ENCODE results near the gene CD34. TPM values are rescaled to one million over a fixed set of nuclear protein-coding genes. Genes with fewer than 3 reads are reported as not detected.

CD34 gene
- polyA plus RNA-seq, 3 donors from 2014 or later, result not detected

GRCh38 chr1:207922554-207922953 is 11.6 kb upstream of the CD34 start:
- Mint-ChIP-seq H3K9me3 (no peaks in the 10 kb centered on the region), H3K4me3 (no peak overlapping the region), H3K36me3 (peaks cover 0 to 4% (median 0%) of the 10 kb centered on the region in 3 donors), H3K27me3 (ENCODE audit: low read depth in 3 of 3) (peaks cover 5 to 12% (median 10%) of the 10 kb centered on the region in 3 donors), H3K27ac (no peak overlapping the region), H3K4me1 (no peaks in the 10 kb centered on the region)
- no peak for DNase-seq

GRCh38 chr1:207921321-207921720 is 10.4 kb upstream of the CD34 start:
- Mint-ChIP-seq H3K36me3 (peaks cover 0 to 4% (median 0%) of the 10 kb centered on the region in 3 donors), H3K4me1 (no peaks in the 10 kb centered on the region), H3K9me3 (no peaks in the 10 kb centered on the region), H3K4me3 (no peak overlapping the region), H3K27ac (no peak overlapping the region), H3K27me3 (ENCODE audit: low read depth in 3 of 3) (peaks cover 5 to 12% (median 10%) of the 10 kb centered on the region in 3 donors)
- no peak for DNase-seq

- Mint-ChIP-seq H3K4me1 (no peaks in the 10 kb centered on the region), H3K9me3 (no peaks in the 10 kb centered on the region), H3K36me3 (peaks cover 0 to 4% (median 0%) of the 10 kb centered on the region in 3 donors), H3K27ac (no peak overlapping the region), H3K27me3 (ENCODE audit: low read depth in 3 of 3) (peaks cover 5 to 12% (median 10%) of the 10 kb centered on the region in 3 donors), H3K4me3 (no peak overlapping the region)
- no peak for DNase-seq
These were observed 9.6 kb upstream of the CD34 start for GRCh38 chr1:207920444-207921021.

GRCh38 chr1:207919523-207920170 is 8.7 kb upstream of the CD34 start:
- Mint-ChIP-seq H3K27ac (no peak overlapping the region), H3K9me3 (no peaks in the 10 kb centered on the region), H3K27me3 (ENCODE audit: low read depth in 3 of 3) (peaks cover 5 to 12% (median 10%) of the 10 kb centered on the region in 3 donors), H3K4me3 (no peak overlapping the region), H3K4me1 (no peaks in the 10 kb centered on the region), H3K36me3 (peaks cover 0 to 3% (median 0%) of the 10 kb centered on the region in 3 donors)
- DNase-seq, result no peak

- no peaks in the 10 kb centered on the region for H3K36me3 Mint-ChIP-seq
- DNase-seq, result no peak
- H3K4me1 Mint-ChIP-seq, result no peaks in the 10 kb centered on the region
- no peak overlapping the region for H3K4me3 Mint-ChIP-seq
- no peaks in the 10 kb centered on the region for H3K9me3 Mint-ChIP-seq
- no peak overlapping the region for H3K27ac Mint-ChIP-seq
- H3K27me3 Mint-ChIP-seq (ENCODE audit: low read depth in 3 of 3), result peaks cover 5 to 12% (median 12%) of the 10 kb centered on the region in 3 donors
These were observed 7.7 kb upstream of the CD34 start for GRCh38 chr1:207918581-207918980.

GRCh38 chr1:207918011-207918410 is 7.1 kb upstream of the CD34 start:
- no peak for DNase-seq
- H3K27ac Mint-ChIP-seq, result no peak overlapping the region
- no peaks in the 10 kb centered on the region for H3K36me3 Mint-ChIP-seq
- H3K9me3 Mint-ChIP-seq, result no peaks in the 10 kb centered on the region
- H3K27me3 Mint-ChIP-seq (ENCODE audit: low read depth in 3 of 3), result peaks cover 9 to 15% (median 10%) of the 10 kb centered on the region in 3 donors
- H3K4me3 Mint-ChIP-seq, result no peak overlapping the region
- no peaks in the 10 kb centered on the region for H3K4me1 Mint-ChIP-seq

GRCh38 chr1:207917080-207917479 is 6.2 kb upstream of the CD34 start:
- DNase-seq, result no peak
- Mint-ChIP-seq H3K27me3 (ENCODE audit: low read depth in 3 of 3) (peaks cover 9 to 17% (median 10%) of the 10 kb centered on the region in 3 donors), H3K4me1 (no peaks in the 10 kb centered on the region)

GRCh38 chr1:207913951-207914350 is 3.0 kb upstream of the CD34 start:
- H3K27me3 Mint-ChIP-seq (ENCODE audit: low read depth in 3 of 3), result peaks cover 12 to 21% (median 13%) of the 10 kb centered on the region in 3 donors
- no peaks in the 10 kb centered on the region for H3K9me3 Mint-ChIP-seq
- no peak overlapping the region for H3K27ac Mint-ChIP-seq
- DNase-seq, result no peak
- no peak overlapping the region for H3K4me3 Mint-ChIP-seq
- H3K4me1 Mint-ChIP-seq, result peaks cover 6 to 15% of the 10 kb centered on the region in 2 donors
- peaks cover 0 to 3% (median 0%) of the 10 kb centered on the region in 3 donors for H3K36me3 Mint-ChIP-seq

More at GRCh38 chr1:207917080-207917479, 6.2 kb upstream of the CD34 start:
- H3K9me3 Mint-ChIP-seq, result no peaks in the 10 kb centered on the region
- no peak overlapping the region for H3K27ac Mint-ChIP-seq
- H3K36me3 Mint-ChIP-seq, result no peaks in the 10 kb centered on the region
- H3K4me3 Mint-ChIP-seq, result no peak overlapping the region

- Mint-ChIP-seq H3K9me3 (no peaks in the 10 kb centered on the region), H3K4me1 (peaks cover 6 to 15% of the 10 kb centered on the region in 2 donors), H3K36me3 (peaks cover 0 to 3% (median 0%) of the 10 kb centered on the region in 3 donors), H3K4me3 (peak overlapping the region in 1 of 5 donors; percentile 69), H3K27me3 (ENCODE audit: low read depth in 3 of 3) (peaks cover 13 to 21% (median 15%) of the 10 kb centered on the region in 3 donors), H3K27ac (no peak overlapping the region)
- DNase-seq, result no peak
These were observed 1.2 kb upstream of the CD34 start for GRCh38 chr1:207911856-207912760.

GRCh38 chr1:207909687-207910086 is 1.2 kb downstream of the CD34 start:
- H3K9me3 Mint-ChIP-seq, result no peaks in the 10 kb centered on the region
- H3K4me1 Mint-ChIP-seq, result peaks cover 6 to 15% of the 10 kb centered on the region in 2 donors
- no peak overlapping the region for H3K27ac Mint-ChIP-seq
- H3K27me3 Mint-ChIP-seq (ENCODE audit: low read depth in 3 of 3), result peaks cover 13 to 21% (median 16%) of the 10 kb centered on the region in 3 donors
- no peak for DNase-seq
- peak overlapping the region in 2 of 5 donors; percentile 3 to 14 for H3K4me3 Mint-ChIP-seq
- peaks cover 0 to 3% (median 0%) of the 10 kb centered on the region in 3 donors for H3K36me3 Mint-ChIP-seq

GRCh38 chr1:207908107-207908734 is 2.7 kb downstream of the CD34 start:
- H3K27me3 Mint-ChIP-seq (ENCODE audit: low read depth in 3 of 3), result peaks cover 9 to 21% (median 11%) of the 10 kb centered on the region in 3 donors
- no peaks in the 10 kb centered on the region for H3K9me3 Mint-ChIP-seq
- no peak for DNase-seq
- H3K4me3 Mint-ChIP-seq, result no peak overlapping the region
- H3K4me1 Mint-ChIP-seq, result peaks cover 6 to 15% of the 10 kb centered on the region in 2 donors
- no peak overlapping the region for H3K27ac Mint-ChIP-seq
- peaks cover 0 to 3% (median 0%) of the 10 kb centered on the region in 3 donors for H3K36me3 Mint-ChIP-seq

GRCh38 chr1:207904391-207904790 is 6.5 kb downstream of the CD34 start:
- no peaks in the 10 kb centered on the region for H3K36me3 Mint-ChIP-seq
- H3K27ac Mint-ChIP-seq, result no peak overlapping the region
- peaks cover 0 to 4% (median 0%) of the 10 kb centered on the region in 3 donors for H3K27me3 Mint-ChIP-seq (ENCODE audit: low read depth in 3 of 3)
- no peak for DNase-seq
- H3K9me3 Mint-ChIP-seq, result no peaks in the 10 kb centered on the region
- no peaks in the 10 kb centered on the region for H3K4me1 Mint-ChIP-seq
- no peak overlapping the region for H3K4me3 Mint-ChIP-seq

- peaks cover 0 to 4% (median 0%) of the 10 kb centered on the region in 3 donors for H3K27me3 Mint-ChIP-seq (ENCODE audit: low read depth in 3 of 3)
- no peaks in the 10 kb centered on the region for H3K36me3 Mint-ChIP-seq
- no peaks in the 10 kb centered on the region for H3K4me1 Mint-ChIP-seq
- no peak overlapping the region for H3K4me3 Mint-ChIP-seq
- no peak for DNase-seq
- H3K27ac Mint-ChIP-seq, result no peak overlapping the region
- H3K9me3 Mint-ChIP-seq, result no peaks in the 10 kb centered on the region
These were observed 7.2 kb downstream of the CD34 start for GRCh38 chr1:207903767-207904166.
